Endothelial cell of umbilical vein (primary cell): ENCODE results near the gene RPS28. TPM values are rescaled to one million over a fixed set of nuclear protein-coding genes. Genes with fewer than 3 reads are reported as not detected.
"Not testable (repeated sequence)": the region's sequence is repeated elsewhere in the genome, so short reads cannot be mapped to it uniquely, and the experiment has no call there.

Experiments
- BruUV-seq: library from RNA; stranded (reverse); fragments of 400-500 nt; replicated peaks from 2 replicates; lab custom pipeline; 2021; lab: Mats Ljungman, UMichigan
- CTCF ChIA-PET: fragments of 300-600, 350-600 bp; sonication (Branson Sonifier 250); formaldehyde crosslinking; loops from one replicate; lab custom pipeline; 2021; ENCODE audit warnings: antibody characterized with exemption, inconsistent platforms; lab: Charles Lee
- POLR2A ChIA-PET: fragments of 300-600, 350-600 bp; sonication (Branson Sonifier 250); formaldehyde crosslinking; loops from one replicate; lab custom pipeline; 2021; ENCODE audit warnings: antibody characterized with exemption, inconsistent platforms; lab: Charles Lee
- DNase-seq: peaks from one replicate; pipeline ENCODE4 v3.0.0-alpha.2; 2011; ENCODE audit warnings: low read depth, low spot score
- FAIRE-seq: peaks from 2 replicates; lab custom pipeline; 2011; peaks lifted over from hg19 to GRCh38; lab: Jason Lieb, UNC
- H2AFZ ChIP-seq: 2 replicates; pipeline ENCODE4 v1.6.0; 2012; ENCODE audit warnings: low read depth, low read length, control low read depth, inconsistent platforms
- H3K27ac ChIP-seq: 2 replicates; pipeline ENCODE4 v1.5.1; 2011; ENCODE audit warnings: low read depth, mild to moderate bottlenecking, control low read depth, low read length, moderate library complexity; ENCODE audit not compliant: insufficient read depth
- H3K27me3 ChIP-seq, 2 experiments: 2 replicates each; pipeline versions ENCODE4 v1.6.0 to v1.6.1; 2011; ENCODE audit warnings: low read length in 2 of 2, mixed read lengths in 1 of 2; ENCODE audit not compliant: control insufficient read depth in 2 of 2, insufficient read depth in 2 of 2
- H3K36me3 ChIP-seq, 2 experiments: 2 replicates in 1 of 2; 3 replicates in 1 of 2; pipeline ENCODE4 v1.5.1; 2011; ENCODE audit warnings: low read length in 2 of 2, mild to moderate bottlenecking in 1 of 2, moderate library complexity in 1 of 2; ENCODE audit not compliant: control insufficient read depth in 2 of 2, insufficient read depth in 2 of 2; ENCODE audit errors: extremely low read depth in 1 of 2
- H3K4me1 ChIP-seq: 3 replicates; pipeline ENCODE4 v1.5.1; 2011; ENCODE audit warnings: mild to moderate bottlenecking, low read length; ENCODE audit not compliant: control insufficient read depth, insufficient read depth; ENCODE audit errors: extremely low read depth
- H3K4me2 ChIP-seq: 2 replicates; pipeline ENCODE4 v1.6.1; 2011; ENCODE audit warnings: low read length, control low read depth, mixed read lengths; ENCODE audit not compliant: insufficient read depth
- H3K4me3 ChIP-seq, 3 experiments: fragments of 200-600 bp in 1 of 3; sonication (generic), shearing (Covaris generic) in 1 of 3; replicated peaks in 1 of 3; 2 replicates each; pipeline ENCODE4 v1.5.1; 2011 to 2016; ENCODE audit warnings: control low read depth in 3 of 3, low read length in 3 of 3, mild to moderate bottlenecking in 2 of 3, inconsistent platforms in 1 of 3, low read depth in 1 of 3, moderate library complexity in 1 of 3; ENCODE audit not compliant: insufficient read depth in 1 of 3
- H3K79me2 ChIP-seq: 2 replicates; pipeline ENCODE4 v1.6.0; 2012; ENCODE audit warnings: low read length, inconsistent platforms; ENCODE audit not compliant: control insufficient read depth, insufficient read depth
- H3K9ac ChIP-seq: replicated peaks from 2 replicates; pipeline ENCODE3; 2011; ENCODE audit warnings: low read length, control low read depth; ENCODE audit not compliant: insufficient read depth; ENCODE audit errors: extremely low read depth
- H3K9me1 ChIP-seq: replicated peaks from 3 replicates; pipeline ENCODE4 v1.6.0; 2011; ENCODE audit warnings: mild to moderate bottlenecking, low read length; ENCODE audit not compliant: control insufficient read depth, insufficient read depth; ENCODE audit errors: extremely low read depth
- H3K9me3 ChIP-seq: replicated peaks from 2 replicates; pipeline ENCODE4 v1.5.1; 2012; ENCODE audit warnings: low read length, inconsistent platforms; ENCODE audit not compliant: control insufficient read depth, insufficient read depth
- H4K20me1 ChIP-seq: replicated peaks from 2 replicates; pipeline ENCODE3; 2011; ENCODE audit warnings: mild to moderate bottlenecking, low read length; ENCODE audit not compliant: control insufficient read depth, insufficient read depth; ENCODE audit errors: extremely low read depth
- EZH2 ChIP-seq: IDR thresholded peaks from 2 replicates; pipeline ENCODE4 v1.6.1; 2012; ENCODE audit warnings: borderline replicate concordance, low read depth, mild to moderate bottlenecking, moderate library complexity, low read length, inconsistent platforms; ENCODE audit not compliant: severe bottlenecking
- FOS ChIP-seq: IDR thresholded peaks from 2 replicates; pipeline ENCODE4 v1.6.1; 2011; ENCODE audit warnings: mild to moderate bottlenecking, low read length, moderate library complexity, borderline replicate concordance; ENCODE audit not compliant: insufficient read depth
- GATA2 ChIP-seq: IDR thresholded peaks from 2 replicates; pipeline ENCODE4 v1.7.0; 2011; ENCODE audit warnings: low read depth, mild to moderate bottlenecking, moderate library complexity, mixed read lengths, low read length; ENCODE audit not compliant: insufficient read length, insufficient read depth
- MYC ChIP-seq: IDR thresholded peaks from one replicate; pipeline ENCODE4 v1.6.1; 2011; ENCODE audit warnings: mild to moderate bottlenecking, low read depth, low read length
- POLR2AphosphoS5 ChIP-seq: IDR thresholded peaks from 2 replicates; pipeline ENCODE4 v1.6.1; 2012; ENCODE audit warnings: low read depth, mild to moderate bottlenecking, control low read depth, low read length, moderate library complexity; ENCODE audit not compliant: insufficient read depth
- dilution Hi-C: fragments of 300-500 bp; cut with MboI; formaldehyde crosslinking; loops from one replicate; pipeline ENCODE4 v1.15.0; 2019; ENCODE audit warnings: low sequenced_read_pairs; ENCODE audit not compliant: extremely low pct_ligation_motif_present
- intact Hi-C: fragments of 100-400 bp; cut with micrococcal nuclease; formaldehyde crosslinking; loops from one replicate; pipeline ENCODE4 v1.10.0; 2022
- polyA plus RNA-seq, 4 experiments: library from polyadenylated mRNA; depleted of rRNA in 3 of 4; stranded (reverse) in 3 of 4; unstranded in 1 of 4; fragments of >200 nt; gene quantifications; 2 replicates each; pipeline versions ENCODE4 v1.2.1 to v1.2.3, GENCODE V29; 2011 to 2012; ENCODE audit warnings: missing spikeins in 1 of 4
- total RNA-seq: library from RNA; stranded (reverse); gene quantifications from 2 replicates; pipeline ENCODE4 v1.2.3, GENCODE V29; 2021
- TF ChIP-seq, protein P1 (sequence below): IDR thresholded peaks from 2 replicates; pipeline ENCODE4 v1.6.1; 2011; ENCODE audit not compliant: insufficient read depth, insufficient read length

RPS28 gene
- total and polyA plus RNA-seq, 2 donors (not counting 3 experiments of a cell fraction or from before 2014, with no cell fraction given): 865 to 1,664 TPM

- DNase-seq, H3K4me3 ChIP-seq, H3K36me3 ChIP-seq, H3K27me3 ChIP-seq, H3K9me3 ChIP-seq, H3K9me1 ChIP-seq, FAIRE-seq, H3K79me2 ChIP-seq, H3K4me2 ChIP-seq, H2AFZ ChIP-seq, H4K20me1 ChIP-seq, intact Hi-C loops, H3K9ac ChIP-seq, dilution Hi-C loops: not testable (repeated sequence)
- TSS peak; percentile 83 for BruUV-seq
- ChIA-PET POLR2A (interaction anchor here (1.0 kb wide), 2 partner anchors 15 to 24 kb away, joined by 3 read pairs; no protein-coding TSS in a partner anchor), CTCF (interaction anchor here (0.9 to 3.0 kb wide), 6 partner anchors 11 to 165 kb away, joined by 3 to 17 read pairs (median 6); partner anchors contain the start of genes MARCHF2, NDUFA7 and RPS28)
- Histone ChIP-seq H3K4me1 (peaks cover 26% of the 10 kb centered on the region), H3K27ac (peak overlapping the region; percentile 73)
Measured at GRCh38 chr19:8341504-8341903, 20.2 kb downstream of the RPS28 start.

DNA sequence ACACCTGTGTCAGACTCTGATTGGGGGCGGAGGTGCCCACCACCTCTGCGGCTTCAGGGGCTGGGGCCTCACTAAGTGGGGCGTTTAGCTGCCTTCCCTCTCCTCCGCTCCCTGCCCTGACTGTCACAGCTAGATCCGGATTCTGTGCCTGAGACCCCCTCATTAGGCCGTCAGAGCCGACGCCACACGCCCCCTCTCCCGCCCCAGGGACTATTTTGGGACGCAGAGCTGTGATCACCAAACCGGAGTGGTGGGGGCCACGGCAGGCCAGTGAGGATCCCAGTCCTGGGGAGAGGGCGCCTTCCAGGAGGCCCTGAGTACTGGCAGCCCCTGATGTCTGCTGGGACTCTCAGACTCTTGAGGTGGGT, 21.0 kb downstream of the RPS28 start:
- H3K79me2 ChIP-seq: no peaks in the 10 kb centered on the region
- H3K4me3 ChIP-seq: peak overlapping the region in 2 of 3 experiments; percentile 52 to 65
- intact Hi-C loops (loop anchor here (2.0 kb wide), 2 partner anchors 21 to 33 kb away; partner anchors contain the start of genes CD320, NDUFA7 and RPS28), dilution Hi-C loops (no loop called here)
- CTCF ChIA-PET: interaction anchor here (1.1 to 3.5 kb wide), 4 partner anchors 12 to 164 kb away, joined by 6 to 20 read pairs (median 9); partner anchors contain the start of gene MARCHF2
- H3K9me3 ChIP-seq: no peaks in the 10 kb centered on the region
- H3K36me3 ChIP-seq: peaks cover 0 to 2% of the 10 kb centered on the region in 2 experiments
- H4K20me1 ChIP-seq: no peaks in the 10 kb centered on the region
- no peak for TF ChIP-seq MYC
- no peak for TF ChIP-seq GATA2
- no peak for TF ChIP-seq POLR2AphosphoS5
- no peak for TF ChIP-seq EZH2
- TF ChIP-seq, protein P1, sequence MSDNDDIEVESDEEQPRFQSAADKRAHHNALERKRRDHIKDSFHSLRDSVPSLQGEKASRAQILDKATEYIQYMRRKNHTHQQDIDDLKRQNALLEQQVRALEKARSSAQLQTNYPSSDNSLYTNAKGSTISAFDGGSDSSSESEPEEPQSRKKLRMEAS: no peak
- no peak for TF ChIP-seq FOS
- peak overlapping the region; percentile 5 for H3K4me2 ChIP-seq
- no peaks in the 10 kb centered on the region for H3K9me1 ChIP-seq
- TSS peak; percentile 41 for BruUV-seq
- H3K27me3 ChIP-seq: no peaks in the 10 kb centered on the region
- no peak for FAIRE-seq
- peaks cover 26% of the 10 kb centered on the region for H3K4me1 ChIP-seq
- peak overlapping the region; percentile 65 for H3K9ac ChIP-seq
- no peak overlapping the region for H2AFZ ChIP-seq
- no peak for DNase-seq
- peak overlapping the region; percentile 76 for H3K27ac ChIP-seq
- POLR2A ChIA-PET: interaction anchor here (1.8 kb wide), 1 partner anchor 48 kb away, joined by 8 read pairs; the partner anchor contains the start of gene RAB11B
